ENCODE measurements around the gene PDGFRB. TPM values are rescaled to one million over a fixed set of nuclear protein-coding genes. Genes with fewer than 3 reads are reported as not detected.

Gene PDGFRB
- polyA plus RNA-seq, 1 experiment, result 276 TPM

GRCh38 chr5:150073086-150073625 lies 82.5 kb downstream of the PDGFRB start:
- POLR2A ChIA-PET, result no interaction called here

GRCh38 chr5:150070821-150071220 lies 84.8 kb downstream of the PDGFRB start:
- Histone ChIP-seq H3K4me3 (ENCODE audit: low read depth, low read length) (no peak overlapping the region), H3K36me3 (ENCODE audit: control insufficient read depth, insufficient read depth, low read length) (no peaks in the 10 kb centered on the region), H3K27me3 (ENCODE audit: control insufficient read depth, insufficient read depth, low read length) (peaks cover 2% of the 10 kb centered on the region; the same call in 1 of the 2 replicates)
- ChIA-PET POLR2A (no interaction called here), CTCF (no interaction called here)
- TF ChIP-seq CTCF (IDR thresholded peaks at IDR 0.05; ENCODE audit: insufficient read depth, low read depth, low read length), result no peak
- DNase-seq (ENCODE audit: low read depth), result no peak

More at GRCh38 chr5:150073086-150073625, 82.5 kb downstream of the PDGFRB start:
- no peak overlapping the region for H3K4me3 ChIP-seq (ENCODE audit: low read depth, low read length)
- DNase-seq (ENCODE audit: low read depth), result no peak
- H3K36me3 ChIP-seq (ENCODE audit: control insufficient read depth, insufficient read depth, low read length), result no peaks in the 10 kb centered on the region
- TF ChIP-seq CTCF (IDR thresholded peaks at IDR 0.05; ENCODE audit: insufficient read depth, low read depth, low read length), result no peak
- CTCF ChIA-PET, result interaction anchor here (1.0 kb wide), 1 partner anchor 239 kb away, joined by 3 read pairs; no protein-coding TSS in a partner anchor
- peaks cover 3% of the 10 kb centered on the region; the same call in 1 of the 2 replicates for H3K27me3 ChIP-seq (ENCODE audit: control insufficient read depth, insufficient read depth, low read length)

GRCh38 chr5:150069672-150070627 lies 85.7 kb downstream of the PDGFRB start:
- POLR2A ChIA-PET, result no interaction called here
- DNase-seq (ENCODE audit: low read depth), result no peak
- H3K36me3 ChIP-seq (ENCODE audit: control insufficient read depth, insufficient read depth, low read length), result no peaks in the 10 kb centered on the region
- no peak for TF ChIP-seq CTCF (IDR thresholded peaks at IDR 0.05; ENCODE audit: insufficient read depth, low read depth, low read length)
- H3K27me3 ChIP-seq (ENCODE audit: control insufficient read depth, insufficient read depth, low read length), result peaks cover under 1% of the 10 kb centered on the region; the same call in 1 of the 2 replicates
- CTCF ChIA-PET, result interaction anchor here (1.3 to 1.4 kb wide), 2 partner anchors 7 to 44 kb away, joined by 4 read pairs; no protein-coding TSS in a partner anchor
- H3K4me3 ChIP-seq (ENCODE audit: low read depth, low read length), result no peak overlapping the region

- no peak for TF ChIP-seq CTCF (IDR thresholded peaks at IDR 0.05; ENCODE audit: insufficient read depth, low read depth, low read length)
- no peak overlapping the region for H3K4me3 ChIP-seq (ENCODE audit: low read depth, low read length)
- ChIA-PET CTCF (interaction anchor here (0.6 to 1.4 kb wide), 3 partner anchors 8 to 45 kb away, joined by 3 to 4 read pairs (median 4); no protein-coding TSS in a partner anchor), POLR2A (no interaction called here)
- H3K36me3 ChIP-seq (ENCODE audit: control insufficient read depth, insufficient read depth, low read length), result no peaks in the 10 kb centered on the region
- no peak for DNase-seq (ENCODE audit: low read depth)
- H3K27me3 ChIP-seq (ENCODE audit: control insufficient read depth, insufficient read depth, low read length), result no peaks in the 10 kb centered on the region
Measured at GRCh38 chr5:150068961-150069645, 86.5 kb downstream of the PDGFRB start.

Measured in BJ (cell line).